GM23338 (cell line): ENCODE data around the gene NHLRC3. TPM values are rescaled to one million over a fixed set of nuclear protein-coding genes. Genes with fewer than 3 reads are reported as not detected.

ENCODE experiments used
- ATAC-seq: fragments of 200-7000 bp; cut with Tn5 transposase; 3 replicates; pipeline ENCODE4 v1.9.1; 2020
- DNase-seq: peaks from one replicate; pipeline ENCODE4 v3.0.0-alpha.2; 2015; ENCODE audit warnings: low spot score
- H2AFZ ChIP-seq: fragments of 200-600 bp; sonication (generic); 2 replicates; pipeline ENCODE4 v1.8.0; 2016; ENCODE audit warnings: antibody characterized with exemption, mild to moderate bottlenecking, moderate library complexity
- H3F3A ChIP-seq: fragments of 200-600 bp; sonication (generic); replicated peaks from 2 replicates; pipeline ENCODE4 v1.8.0; 2017; ENCODE audit warnings: antibody characterized with exemption, mixed run types, low read depth
- H3K27ac ChIP-seq: fragments of 200-600 bp; sonication (generic); 2 replicates; pipeline ENCODE4 v1.6.1; 2016; ENCODE audit warnings: low read depth
- H3K27me3 ChIP-seq: fragments of 200-600 bp; sonication (generic); 2 replicates; pipeline ENCODE4 v1.8.0; 2016; ENCODE audit warnings: mild to moderate bottlenecking, mixed run types, moderate library complexity; ENCODE audit not compliant: insufficient read depth
- H3K36me3 ChIP-seq: fragments of 200-600 bp; sonication (generic); 2 replicates; pipeline ENCODE4 v1.8.0; 2016; ENCODE audit warnings: mild to moderate bottlenecking; ENCODE audit not compliant: insufficient read depth
- H3K4me1 ChIP-seq: fragments of 200-600 bp; sonication (generic); 2 replicates; pipeline ENCODE4 v1.8.0; 2016; ENCODE audit warnings: mild to moderate bottlenecking, moderate library complexity; ENCODE audit not compliant: insufficient read depth
- H3K4me2 ChIP-seq: fragments of 200-600 bp; sonication (generic); 2 replicates; pipeline ENCODE4 v1.7.1; 2017; ENCODE audit warnings: mixed run types
- H3K4me3 ChIP-seq: fragments of 200-600 bp; sonication (generic); 2 replicates; pipeline ENCODE4 v1.6.1; 2016; ENCODE audit warnings: mixed run types
- H3K79me2 ChIP-seq: fragments of 200-600 bp; sonication (generic); replicated peaks from 2 replicates; pipeline ENCODE4 v1.8.0; 2017; ENCODE audit warnings: mild to moderate bottlenecking; ENCODE audit not compliant: insufficient read depth
- H3K9me2 ChIP-seq: fragments of 200-600 bp; sonication (generic); 2 replicates; pipeline ENCODE4 v1.8.0; 2017; ENCODE audit not compliant: insufficient read depth
- H4K20me1 ChIP-seq: fragments of 200-600 bp; sonication (generic); replicated peaks from 2 replicates; pipeline ENCODE4 v1.8.0; 2017; ENCODE audit warnings: mild to moderate bottlenecking; ENCODE audit not compliant: insufficient read depth
- H3K27ac Mint-ChIP-seq: 2 replicates; pipeline ENCODE4 v1.8.0; 2020; ENCODE audit warnings: inconsistent platforms, mild to moderate bottlenecking, moderate library complexity, mixed read lengths
- H3K27me3 Mint-ChIP-seq: 3 replicates; pipeline ENCODE4 v1.8.0; 2022; ENCODE audit warnings: low read depth, mild to moderate bottlenecking, moderate library complexity, mixed read lengths, inconsistent platforms; ENCODE audit not compliant: insufficient read depth, poor library complexity
- H3K36me3 Mint-ChIP-seq: 3 replicates; pipeline ENCODE4 v1.8.0; 2021; ENCODE audit warnings: low read depth, mild to moderate bottlenecking, inconsistent platforms, moderate library complexity, mixed read lengths
- H3K4me1 Mint-ChIP-seq: 3 replicates; pipeline ENCODE4 v1.8.0; 2020; ENCODE audit warnings: mild to moderate bottlenecking, inconsistent platforms, mixed read lengths
- H3K4me3 Mint-ChIP-seq: 3 replicates; pipeline ENCODE4 v1.8.0; 2021; ENCODE audit warnings: moderate library complexity, mild to moderate bottlenecking, inconsistent platforms, mixed read lengths
- H3K9me3 Mint-ChIP-seq: 3 replicates; pipeline ENCODE4 v1.8.0; 2020; ENCODE audit warnings: moderate library complexity, mild to moderate bottlenecking, inconsistent platforms, mixed read lengths
- CREB1 ChIP-seq: fragments of 250-450 bp; sonication (Bioruptor Pico); IDR thresholded peaks from 2 replicates; pipeline ENCODE4 v1.5.0; 2020; ENCODE audit warnings: low read depth, mild to moderate bottlenecking, moderate library complexity
- CTCF ChIP-seq, 2 experiments: fragments of 200-600 bp in 1 of 2; sonication (generic) in 1 of 2; conservative IDR thresholded peaks; 2 replicates each; pipeline versions ENCODE4 v1.5.1 to v1.6.1; 2016 to 2017; ENCODE audit warnings: antibody characterized with exemption in 2 of 2, low read depth in 2 of 2, mild to moderate bottlenecking in 2 of 2, moderate library complexity in 1 of 2
- EZH2 ChIP-seq: fragments of 200-600 bp; sonication (generic); IDR thresholded peaks from one replicate; pipeline ENCODE4 v1.8.0; 2017; ENCODE audit warnings: antibody characterized with exemption, mild to moderate bottlenecking, low read depth; ENCODE audit not compliant: unreplicated experiment
- EZH2phosphoT487 ChIP-seq: fragments of 200-600 bp; sonication (generic); IDR thresholded peaks from one replicate; pipeline ENCODE4 v1.8.1; 2018; ENCODE audit warnings: antibody characterized with exemption; ENCODE audit not compliant: unreplicated experiment
- JUNB ChIP-seq: IDR thresholded peaks from one replicate; pipeline ENCODE4 v1.6.1; 2016; ENCODE audit warnings: antibody characterized with exemption; ENCODE audit not compliant: unreplicated experiment
- NANOG ChIP-seq: IDR thresholded peaks from 2 replicates; pipeline ENCODE4 v1.6.1; 2016; ENCODE audit warnings: antibody characterized with exemption, borderline replicate concordance
- REST ChIP-seq: IDR thresholded peaks from one replicate; pipeline ENCODE4 v1.6.1; 2018; ENCODE audit warnings: antibody characterized with exemption; ENCODE audit not compliant: unreplicated experiment
- STAT1 ChIP-seq: IDR thresholded peaks from one replicate; pipeline ENCODE4 v1.6.1; 2016; ENCODE audit warnings: antibody characterized with exemption; ENCODE audit not compliant: unreplicated experiment
- ZNF114 ChIP-seq: fragments of 250-450 bp; sonication (Bioruptor Pico); IDR thresholded peaks from 2 replicates; pipeline ENCODE4 v1.5.0; 2020; ENCODE audit warnings: mild to moderate bottlenecking, moderate library complexity
- ZNF331 ChIP-seq: fragments of 250-450 bp; sonication (Bioruptor Pico); IDR thresholded peaks from 2 replicates; pipeline ENCODE4 v1.5.0; 2020; ENCODE audit warnings: low read depth, mild to moderate bottlenecking, moderate library complexity
- ZNF462 ChIP-seq: fragments of 250-450 bp; sonication (Bioruptor Pico); IDR thresholded peaks from 2 replicates; pipeline ENCODE4 v1.5.0; 2020; ENCODE audit warnings: mild to moderate bottlenecking, moderate library complexity
- polyA plus RNA-seq: library from polyadenylated mRNA; unstranded; fragments of >200 nt; fragmentation: Nextera tagmentation; extraction: Ambion mirVana; gene quantifications from 2 replicates; pipeline ENCODE4 v1.2.1, GENCODE V29; 2016
- total RNA-seq: library from RNA; depleted of rRNA; stranded (reverse); fragments of >200 nt; shearing (Covaris generic); gene quantifications from 2 replicates; pipeline ENCODE4 v1.2.3, GENCODE V29; 2014

NHLRC3 gene
- total and polyA plus RNA-seq, 2 experiments from 2014 or later = 11.8 to 15.6 TPM

GRCh38 chr13:39038569-39039030 is 344 bp downstream of the NHLRC3 start:
- Histone ChIP-seq H3K36me3 (no peaks in the 10 kb centered on the region), H3K4me3 (peak overlapping the region; percentile 86), H3K27me3 (no peaks in the 10 kb centered on the region), H3K9me2 (no peaks in the 10 kb centered on the region), H3K79me2 (peaks cover 47% of the 10 kb centered on the region), H2AFZ (peak overlapping the region; percentile 2), H4K20me1 (peaks cover 16% of the 10 kb centered on the region; the same call in 1 of the 2 replicates), H3K27ac (no peak overlapping the region), H3K4me1 (peaks cover 19% of the 10 kb centered on the region), H3K4me2 (peak overlapping the region; percentile 76), H3F3A (no peaks in the 10 kb centered on the region)
- DNase-seq = no peak
- H3K9me3 Mint-ChIP-seq = no peaks in the 10 kb centered on the region
- H3K4me1 Mint-ChIP-seq = peaks cover 23% of the 10 kb centered on the region
- no peaks in the 10 kb centered on the region for H3K27me3 Mint-ChIP-seq
- H3K4me3 Mint-ChIP-seq = peak overlapping the region; percentile 93
- ATAC-seq = peak; percentile 65
- peaks cover 11% of the 10 kb centered on the region for H3K36me3 Mint-ChIP-seq
- no peak for TF ChIP-seq CREB1 (CRISPR knock-in tag)
- no peak for TF ChIP-seq ZNF331 (CRISPR knock-in tag)
- no peak for TF ChIP-seq JUNB
- no peak for TF ChIP-seq ZNF114 (CRISPR knock-in tag)
- TF ChIP-seq ZNF462 (CRISPR knock-in tag) = no peak
- TF ChIP-seq CTCF (conservative IDR thresholded peaks at IDR 0.05; ENCODE audit: low read depth in 2 of 2) = no peak
- TF ChIP-seq EZH2 = no peak
- TF ChIP-seq EZH2phosphoT487 = no peak
- no peak for TF ChIP-seq NANOG
- TF ChIP-seq REST = no peak
- no peak for TF ChIP-seq STAT1
- peak overlapping the region; percentile 98 for H3K27ac Mint-ChIP-seq
